ENCODE results near the gene KRTAP4-1.
"Not testable (repeated sequence)": the region's sequence is repeated elsewhere in the genome, so short reads cannot be mapped to it uniquely, and the experiment has no call there.

KRTAP4-1 gene

DNA sequence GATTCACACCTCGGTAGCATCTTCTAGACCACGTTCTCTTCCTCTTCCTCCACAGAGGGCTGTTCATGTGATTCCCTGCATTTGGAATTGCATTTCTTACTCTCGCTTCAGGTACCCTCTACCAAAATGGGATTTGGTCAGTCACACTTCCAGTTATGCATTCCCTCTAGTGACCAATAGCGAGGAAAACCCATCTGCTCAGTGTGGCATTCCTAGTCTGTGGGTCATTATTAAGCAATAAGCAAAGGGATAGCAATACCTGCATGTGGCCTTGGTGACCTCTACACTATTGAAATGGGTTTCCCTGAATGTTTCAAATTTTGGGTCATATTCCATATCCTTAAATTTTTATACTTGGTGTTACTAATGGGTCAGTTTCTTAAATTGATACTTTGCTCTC is 34.7 kb downstream of the KRTAP4-1 start:
- ChIA-PET POLR2A (no interaction called here), CTCF (interaction anchor here (0.6 kb wide), 1 partner anchor 9 kb away, joined by 3 read pairs; no protein-coding TSS in a partner anchor)
- Histone ChIP-seq H3K36me3 (ENCODE audit: control insufficient read depth in 4 of 4, insufficient read depth in 4 of 4, low read length in 3 of 4) (no peaks in the 10 kb centered on the region), H3K4me1 (ENCODE audit: control extremely low read depth in 1 of 4, control insufficient read depth in 4 of 4, insufficient read depth in 4 of 4, low read length in 3 of 4) (peaks cover 0 to 8% (median 0%) of the 10 kb centered on the region in 4 experiments), H3K9me3 (ENCODE audit: control extremely low read depth in 1 of 5, control insufficient read depth in 4 of 5, insufficient read depth in 2 of 5, low read depth in 1 of 5, low read length in 4 of 5) (peaks cover 0 to 3% (median 0%) of the 10 kb centered on the region in 5 experiments), H3K4me3 (ENCODE audit: control insufficient read depth in 1 of 7, extremely low read depth in 1 of 7, insufficient read depth in 4 of 7, low read depth in 2 of 7, low read length in 6 of 7) (no peak overlapping the region), H3K27ac (ENCODE audit: insufficient read depth in 1 of 2, low read depth in 1 of 2, low read length in 2 of 2, poor library complexity in 1 of 2, severe bottlenecking in 2 of 2) (no peak overlapping the region), H3K27me3 (replicated peaks in 2 of 5; ENCODE audit: control insufficient read depth in 4 of 5, insufficient read depth in 5 of 5, low read length in 4 of 5) (peaks cover 0 to 3% (median 0%) of the 10 kb centered on the region in 5 experiments)
- WGBS (ENCODE audit: insufficient coverage) = 95% methylated on average over 4 of the region's 4 CpGs
- no peak for DNase-seq

DNA sequence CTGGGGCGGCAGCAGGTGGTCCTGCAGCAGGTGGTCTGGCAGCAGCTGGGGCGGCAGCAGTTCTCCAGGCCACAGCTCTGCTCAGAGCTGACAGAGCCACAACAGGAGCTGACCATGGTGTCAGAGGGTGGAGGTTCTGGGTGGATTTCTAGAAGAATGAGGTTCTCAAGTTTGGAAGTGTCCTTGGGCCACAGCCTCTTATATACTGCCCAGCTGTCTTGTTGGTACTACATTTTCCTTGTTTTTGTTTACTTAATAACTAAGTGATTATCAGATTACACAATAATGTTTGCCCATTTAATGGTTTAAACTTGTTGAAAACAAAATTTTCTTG is 35.1 kb downstream of the KRTAP4-1 start, which contains the start of gene KRTAP4-5:
KRTAP4-5 (minus strand) TSS at position 174 of the 334 bp plus-strand sequence; CDS start at position 116, 58 bp downstream.
- no peak within 1 kb of the TSS for H3K4me3 ChIP-seq (ENCODE audit: control insufficient read depth in 1 of 7, extremely low read depth in 1 of 7, insufficient read depth in 4 of 7, low read depth in 2 of 7, low read length in 6 of 7)
- CTCF ChIA-PET = no interaction called here
- H3K9me3 ChIP-seq (ENCODE audit: control extremely low read depth in 1 of 5, control insufficient read depth in 4 of 5, insufficient read depth in 2 of 5, low read depth in 1 of 5, low read length in 4 of 5) = peaks cover 0 to 3% (median 0%) of the 10 kb centered on the region in 5 experiments
- 50% methylated on average over 2 of the region's 2 CpGs for WGBS (ENCODE audit: insufficient coverage)
- peaks cover 0 to 3% (median 0%) of the 10 kb centered on the region in 5 experiments for H3K27me3 ChIP-seq (replicated peaks in 2 of 5; ENCODE audit: control insufficient read depth in 4 of 5, insufficient read depth in 5 of 5, low read length in 4 of 5)
- H3K27ac ChIP-seq (ENCODE audit: insufficient read depth in 1 of 2, low read depth in 1 of 2, low read length in 2 of 2, poor library complexity in 1 of 2, severe bottlenecking in 2 of 2) = no peak within 1 kb of the TSS
- no peak for DNase-seq
- POLR2A ChIA-PET = no interaction called here
- peaks cover 0 to 8% (median 0%) of the 10 kb centered on the region in 4 experiments for H3K4me1 ChIP-seq (ENCODE audit: control extremely low read depth in 1 of 4, control insufficient read depth in 4 of 4, insufficient read depth in 4 of 4, low read length in 3 of 4)
- H3K36me3 ChIP-seq (ENCODE audit: control insufficient read depth in 4 of 4, insufficient read depth in 4 of 4, low read length in 3 of 4) = no peaks in the 10 kb centered on the region

DNA sequence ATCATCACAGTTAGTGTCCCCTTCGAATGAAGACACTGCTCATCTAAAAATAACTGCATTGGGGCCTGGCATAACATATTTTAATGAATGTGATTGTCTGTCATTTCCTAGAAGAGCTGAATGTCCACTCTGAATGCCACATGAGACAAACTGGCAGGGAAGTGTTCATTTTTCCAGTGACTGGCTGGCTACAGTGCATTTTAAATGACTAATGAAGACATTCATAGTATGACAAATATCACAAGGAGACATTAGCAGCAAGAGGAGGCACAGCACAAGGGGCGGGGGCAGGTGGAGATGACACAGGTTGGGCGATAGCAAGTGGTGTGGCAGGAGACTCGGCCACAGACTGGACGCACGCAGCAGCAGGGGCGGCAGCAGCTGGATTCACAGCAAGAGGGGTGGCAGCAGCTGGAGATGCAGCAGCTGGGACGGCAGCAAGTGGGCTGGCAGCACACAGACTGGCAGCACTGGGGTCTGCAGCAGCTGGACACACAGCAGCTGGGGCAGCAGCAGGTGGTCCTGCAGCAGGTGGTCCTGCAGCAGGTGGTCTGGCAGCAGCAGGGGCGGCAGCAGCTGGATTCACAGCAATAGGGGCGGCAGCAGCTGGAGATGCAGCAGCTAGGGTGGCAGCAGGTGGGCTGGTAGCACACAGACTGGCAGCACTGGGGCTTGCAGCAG is 35.6 kb downstream of the KRTAP4-1 start:
- H3K36me3 ChIP-seq (ENCODE audit: control insufficient read depth in 4 of 4, insufficient read depth in 4 of 4, low read length in 3 of 4); DNase-seq; CTCF ChIA-PET; H3K9me3 ChIP-seq (ENCODE audit: control extremely low read depth in 1 of 5, control insufficient read depth in 4 of 5, insufficient read depth in 2 of 5, low read depth in 1 of 5, low read length in 4 of 5); POLR2A ChIA-PET; H3K4me3 ChIP-seq (ENCODE audit: control insufficient read depth in 1 of 7, extremely low read depth in 1 of 7, insufficient read depth in 4 of 7, low read depth in 2 of 7, low read length in 6 of 7); H3K27me3 ChIP-seq (replicated peaks in 2 of 5; ENCODE audit: control insufficient read depth in 4 of 5, insufficient read depth in 5 of 5, low read length in 4 of 5); H3K27ac ChIP-seq (ENCODE audit: insufficient read depth in 1 of 2, low read depth in 1 of 2, low read length in 2 of 2, poor library complexity in 1 of 2, severe bottlenecking in 2 of 2); H3K4me1 ChIP-seq (ENCODE audit: control extremely low read depth in 1 of 4, control insufficient read depth in 4 of 4, insufficient read depth in 4 of 4, low read length in 3 of 4): not testable (repeated sequence)
- 96% methylated on average over 9 of the region's 10 CpGs for WGBS (ENCODE audit: insufficient coverage)

DNA sequence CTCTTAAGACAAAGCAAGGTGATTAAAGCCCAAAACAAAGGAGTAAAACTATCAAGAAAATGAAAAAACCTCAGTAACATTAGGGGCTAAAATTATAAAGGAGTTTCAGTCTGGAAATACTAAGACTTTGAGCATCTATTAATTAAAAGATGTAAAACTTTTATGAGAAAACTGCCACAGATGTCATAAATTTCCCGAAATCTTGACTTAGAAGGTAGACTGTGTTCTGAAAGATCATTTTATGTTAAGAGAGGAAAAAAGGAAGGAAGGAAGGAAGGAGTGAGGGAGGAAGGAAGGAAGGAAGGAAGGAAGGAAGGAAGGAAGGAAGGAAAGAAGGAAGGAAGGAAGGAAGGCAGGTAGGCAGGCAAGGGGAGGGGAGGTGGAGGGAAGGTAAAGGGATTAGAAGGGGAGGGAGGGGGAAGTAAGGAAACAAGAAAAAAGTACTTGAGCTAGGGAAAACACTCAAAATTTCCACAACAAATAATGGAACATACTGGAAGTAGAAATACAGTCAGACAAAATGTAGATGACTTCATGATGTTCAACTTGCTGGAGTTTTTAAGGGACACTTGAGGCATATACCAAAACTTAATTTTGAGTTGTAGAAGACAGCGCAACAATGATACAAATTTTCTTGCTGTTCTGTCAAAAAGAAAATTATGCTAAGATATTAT is 37.0 kb downstream of the KRTAP4-1 start:
- no peak for DNase-seq
- Histone ChIP-seq H3K9me3 (ENCODE audit: control extremely low read depth in 1 of 5, control insufficient read depth in 4 of 5, insufficient read depth in 2 of 5, low read depth in 1 of 5, low read length in 4 of 5) (peaks cover 0 to 12% (median 4%) of the 10 kb centered on the region in 5 experiments), H3K36me3 (ENCODE audit: control insufficient read depth in 4 of 4, insufficient read depth in 4 of 4, low read length in 3 of 4) (no peaks in the 10 kb centered on the region), H3K4me3 (ENCODE audit: control insufficient read depth in 1 of 7, extremely low read depth in 1 of 7, insufficient read depth in 4 of 7, low read depth in 2 of 7, low read length in 6 of 7) (no peak overlapping the region), H3K4me1 (ENCODE audit: control extremely low read depth in 1 of 4, control insufficient read depth in 4 of 4, insufficient read depth in 4 of 4, low read length in 3 of 4) (no peaks in the 10 kb centered on the region), H3K27me3 (replicated peaks in 2 of 5; ENCODE audit: control insufficient read depth in 4 of 5, insufficient read depth in 5 of 5, low read length in 4 of 5) (peaks cover 0 to 3% (median 0%) of the 10 kb centered on the region in 5 experiments), H3K27ac (ENCODE audit: insufficient read depth in 1 of 2, low read depth in 1 of 2, low read length in 2 of 2, poor library complexity in 1 of 2, severe bottlenecking in 2 of 2) (no peak overlapping the region)
- ChIA-PET POLR2A (no interaction called here), CTCF (no interaction called here)
- WGBS (ENCODE audit: insufficient coverage) = 100% methylated on average over 2 of the region's 2 CpGs

DNA sequence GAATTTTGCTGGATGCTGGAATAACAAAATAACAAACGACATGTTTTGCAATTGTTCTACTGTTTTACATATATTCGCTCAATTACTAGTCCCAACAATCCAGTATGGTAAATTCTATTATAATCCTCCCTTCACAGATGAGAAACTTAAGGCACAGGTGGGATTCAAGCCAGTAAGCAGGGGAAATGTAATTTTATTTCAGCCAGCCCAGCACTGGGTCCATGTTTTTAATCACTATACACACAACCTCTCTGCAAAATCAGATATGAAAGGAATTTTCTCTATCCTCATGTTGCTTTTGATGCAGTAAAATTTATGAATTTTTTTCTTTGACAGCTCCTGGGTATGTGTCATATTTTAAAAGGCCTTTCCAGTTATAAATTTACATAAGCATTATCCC is 39.5 kb downstream of the KRTAP4-1 start:
- ChIA-PET CTCF (no interaction called here), POLR2A (no interaction called here)
- DNase-seq = no peak
- no CpG with 5 or more reads among the region's 2 CpGs for WGBS (ENCODE audit: insufficient coverage)
- Histone ChIP-seq H3K27me3 (replicated peaks in 2 of 5; ENCODE audit: control insufficient read depth in 4 of 5, insufficient read depth in 5 of 5, low read length in 4 of 5) (peaks cover 0 to 2% (median 0%) of the 10 kb centered on the region in 5 experiments), H3K4me1 (ENCODE audit: control extremely low read depth in 1 of 4, control insufficient read depth in 4 of 4, insufficient read depth in 4 of 4, low read length in 3 of 4) (no peaks in the 10 kb centered on the region), H3K4me3 (ENCODE audit: control insufficient read depth in 1 of 7, extremely low read depth in 1 of 7, insufficient read depth in 4 of 7, low read depth in 2 of 7, low read length in 6 of 7) (no peak overlapping the region), H3K36me3 (ENCODE audit: control insufficient read depth in 4 of 4, insufficient read depth in 4 of 4, low read length in 3 of 4) (no peaks in the 10 kb centered on the region), H3K9me3 (ENCODE audit: control extremely low read depth in 1 of 5, control insufficient read depth in 4 of 5, insufficient read depth in 2 of 5, low read depth in 1 of 5, low read length in 4 of 5) (peaks cover 1 to 26% (median 4%) of the 10 kb centered on the region in 5 experiments), H3K27ac (ENCODE audit: insufficient read depth in 1 of 2, low read depth in 1 of 2, low read length in 2 of 2, poor library complexity in 1 of 2, severe bottlenecking in 2 of 2) (no peak overlapping the region)

DNA sequence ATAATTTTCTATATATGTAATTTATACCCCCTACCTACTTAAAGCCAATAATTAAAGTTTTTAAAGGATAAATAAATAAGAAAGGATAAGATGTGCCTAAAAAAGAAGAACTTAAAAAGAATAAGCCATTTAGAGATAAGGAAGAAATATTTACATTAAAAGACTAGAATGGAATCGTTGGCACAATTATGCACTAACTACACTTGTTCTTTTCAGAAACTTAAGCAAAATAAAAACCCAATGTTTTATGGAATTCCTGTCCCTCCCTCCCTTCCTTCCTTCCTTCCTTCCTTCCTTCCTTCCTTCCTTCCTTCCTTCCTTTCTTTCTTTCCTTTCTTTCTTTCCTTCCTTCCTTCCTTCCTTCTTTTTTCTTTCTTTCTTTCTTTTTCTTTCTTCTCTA is 39.9 kb downstream of the KRTAP4-1 start:
- WGBS (ENCODE audit: insufficient coverage) = no CpG with 5 or more reads among the region's 1 CpG
- DNase-seq = no peak
- POLR2A ChIA-PET = no interaction called here
- H3K27me3 ChIP-seq (replicated peaks in 2 of 5; ENCODE audit: control insufficient read depth in 4 of 5, insufficient read depth in 5 of 5, low read length in 4 of 5) = no peaks in the 10 kb centered on the region
- no peak overlapping the region for H3K27ac ChIP-seq (ENCODE audit: insufficient read depth in 1 of 2, low read depth in 1 of 2, low read length in 2 of 2, poor library complexity in 1 of 2, severe bottlenecking in 2 of 2)
- H3K9me3 ChIP-seq (ENCODE audit: control extremely low read depth in 1 of 5, control insufficient read depth in 4 of 5, insufficient read depth in 2 of 5, low read depth in 1 of 5, low read length in 4 of 5) = peaks cover 4 to 31% (median 5%) of the 10 kb centered on the region in 5 experiments
- no peaks in the 10 kb centered on the region for H3K36me3 ChIP-seq (ENCODE audit: control insufficient read depth in 4 of 4, insufficient read depth in 4 of 4, low read length in 3 of 4)
- CTCF ChIA-PET = no interaction called here
- no peak overlapping the region for H3K4me3 ChIP-seq (ENCODE audit: control insufficient read depth in 1 of 7, extremely low read depth in 1 of 7, insufficient read depth in 4 of 7, low read depth in 2 of 7, low read length in 6 of 7)
- no peaks in the 10 kb centered on the region for H3K4me1 ChIP-seq (ENCODE audit: control extremely low read depth in 1 of 4, control insufficient read depth in 4 of 4, insufficient read depth in 4 of 4, low read length in 3 of 4)

DNA sequence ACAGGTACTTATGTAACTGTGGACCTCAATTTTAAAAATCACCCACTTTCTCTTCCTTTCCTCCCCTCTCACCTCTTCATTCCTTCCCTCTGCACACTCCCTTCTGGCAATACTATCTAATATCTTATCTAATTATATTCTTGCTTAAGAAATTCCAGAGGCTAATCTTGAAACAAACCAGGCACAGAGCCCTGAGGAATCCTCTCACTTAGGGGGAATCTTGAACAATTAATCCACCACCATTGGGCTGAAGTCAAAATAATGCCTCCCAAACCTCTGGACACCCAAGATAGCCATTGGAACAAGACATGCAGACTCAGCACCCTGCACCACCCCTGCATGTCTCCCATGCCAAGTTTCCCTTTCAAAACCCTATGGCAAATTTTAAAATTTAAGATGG is 43.4 kb downstream of the KRTAP4-1 start:
- no peak overlapping the region for H3K27ac ChIP-seq (ENCODE audit: insufficient read depth in 1 of 2, low read depth in 1 of 2, low read length in 2 of 2, poor library complexity in 1 of 2, severe bottlenecking in 2 of 2)
- no peak for DNase-seq
- ChIA-PET POLR2A (no interaction called here), CTCF (interaction anchor here (0.9 kb wide), 1 partner anchor 9 kb away, joined by 3 read pairs; no protein-coding TSS in a partner anchor)
- H3K36me3 ChIP-seq (ENCODE audit: control insufficient read depth in 4 of 4, insufficient read depth in 4 of 4, low read length in 3 of 4) = no peaks in the 10 kb centered on the region
- no peaks in the 10 kb centered on the region for H3K4me1 ChIP-seq (ENCODE audit: control extremely low read depth in 1 of 4, control insufficient read depth in 4 of 4, insufficient read depth in 4 of 4, low read length in 3 of 4)
- H3K4me3 ChIP-seq (ENCODE audit: control insufficient read depth in 1 of 7, extremely low read depth in 1 of 7, insufficient read depth in 4 of 7, low read depth in 2 of 7, low read length in 6 of 7) = no peak overlapping the region
- no peaks in the 10 kb centered on the region for H3K27me3 ChIP-seq (replicated peaks in 2 of 5; ENCODE audit: control insufficient read depth in 4 of 5, insufficient read depth in 5 of 5, low read length in 4 of 5)
- H3K9me3 ChIP-seq (ENCODE audit: control extremely low read depth in 1 of 5, control insufficient read depth in 4 of 5, insufficient read depth in 2 of 5, low read depth in 1 of 5, low read length in 4 of 5) = peaks cover 4 to 41% (median 11%) of the 10 kb centered on the region in 5 experiments
